ENCODE results near the gene TANC1.

TANC1 gene

GRCh38 chr2:158958365-158958764 lies 10.1 kb upstream of the TANC1 start:
- H3K27ac ChIP-seq = no peak overlapping the region
- no peak for DNase-seq (ENCODE audit: low read depth, low spot score)

DNA sequence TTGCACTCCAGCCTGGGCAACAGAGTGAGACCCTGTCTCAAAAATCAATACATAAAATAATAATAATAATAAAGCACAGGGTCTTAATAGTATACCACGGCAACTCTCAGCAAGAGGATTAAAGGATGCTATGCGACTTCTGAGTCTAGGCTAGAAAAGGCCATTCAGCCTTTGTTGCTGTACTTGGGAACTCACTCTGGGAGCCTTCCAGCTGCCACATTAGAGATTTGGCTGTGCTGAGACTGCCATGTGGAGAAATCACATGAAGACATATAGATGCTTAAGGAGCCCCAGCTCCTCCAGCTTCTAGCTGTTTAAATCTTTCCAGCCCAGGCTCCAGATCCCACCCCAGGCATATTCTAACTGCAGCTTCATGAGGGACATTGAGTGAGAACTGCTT lies 8.2 kb upstream of the TANC1 start:
- DNase-seq (ENCODE audit: low read depth, low spot score) = no peak
- no peak overlapping the region for H3K27ac ChIP-seq

GRCh38 chr2:158962074-158962473 lies 6.4 kb upstream of the TANC1 start:
- DNase-seq (ENCODE audit: low read depth, low spot score) = no peak
- no peak overlapping the region for H3K27ac ChIP-seq

DNA sequence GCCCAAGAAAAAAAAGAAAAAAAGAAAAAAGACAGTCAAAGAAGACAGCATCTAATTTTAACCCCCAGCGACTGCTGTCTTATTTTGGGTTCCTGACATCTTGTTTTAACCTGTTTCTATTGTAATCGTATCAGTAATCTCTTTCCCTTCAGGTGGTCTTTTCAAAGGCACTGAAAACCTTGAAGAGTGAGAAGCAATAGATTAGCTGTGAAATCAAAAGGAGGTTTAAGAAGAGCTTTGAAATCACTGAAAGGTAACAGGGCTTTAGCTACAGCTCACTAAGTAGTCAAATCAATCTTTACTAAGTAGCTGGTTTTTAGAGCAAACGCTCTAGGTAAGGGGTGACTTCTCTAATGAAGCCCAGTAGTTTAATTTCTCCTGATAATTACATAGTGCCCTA lies 5.4 kb upstream of the TANC1 start:
- H3K27ac ChIP-seq = no peak overlapping the region
- no peak for DNase-seq (ENCODE audit: low read depth, low spot score)

DNA sequence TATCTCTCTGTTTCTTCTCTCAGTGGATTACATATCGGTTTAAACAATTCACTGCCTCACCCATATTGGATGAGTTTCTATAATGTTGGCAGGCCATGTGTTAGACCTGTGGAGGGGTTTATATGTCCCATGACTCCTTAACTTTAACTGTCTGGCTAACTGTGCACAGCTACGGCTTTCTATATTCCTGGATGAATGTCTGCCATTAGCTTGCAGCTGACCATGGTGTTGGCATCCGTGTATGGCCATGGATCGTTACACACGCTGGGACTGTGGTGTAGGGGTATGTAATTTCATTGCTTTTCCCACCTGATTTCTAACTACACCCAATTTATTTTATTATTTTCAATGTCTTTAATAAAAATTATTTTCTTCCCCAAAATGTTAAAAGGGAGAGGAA lies 3.3 kb upstream of the TANC1 start:
- H3K27ac ChIP-seq = no peak overlapping the region
- no peak for DNase-seq (ENCODE audit: low read depth, low spot score)

DNA sequence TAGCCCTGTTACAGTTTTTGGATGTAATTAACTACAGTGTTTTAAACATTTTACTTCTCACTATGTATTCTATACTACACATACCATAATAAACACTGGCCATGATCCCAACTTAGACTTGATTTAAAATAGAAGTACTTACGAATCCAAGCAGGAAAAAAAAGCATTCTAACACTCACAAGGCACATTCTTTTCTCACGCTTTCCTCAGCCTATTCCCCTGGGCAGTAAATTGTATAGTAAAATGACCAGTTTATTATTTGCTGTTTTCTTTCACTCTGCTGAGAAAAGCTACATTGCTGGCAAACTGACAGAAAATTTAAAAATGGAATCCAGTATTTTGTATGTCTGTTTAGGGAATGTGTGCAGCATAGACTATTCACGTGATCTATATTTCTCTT lies 2.8 kb upstream of the TANC1 start:
- DNase-seq (ENCODE audit: low read depth, low spot score) = no peak
- H3K27ac ChIP-seq = no peak overlapping the region

- no peak overlapping the region for H3K27ac ChIP-seq
Measured at GRCh38 chr2:158966312-158966711, 2.1 kb upstream of the TANC1 start.

GRCh38 chr2:158967114-158967730 lies 1.2 kb upstream of the TANC1 start:
- peak overlapping the region; percentile 84 for H3K27ac ChIP-seq
- no peak for DNase-seq (ENCODE audit: low read depth, low spot score)

More at GRCh38 chr2:158966312-158966711, 2.1 kb upstream of the TANC1 start:
- DNase-seq (ENCODE audit: low read depth, low spot score) = no peak

- H3K27ac ChIP-seq = peak overlapping the region; percentile 84
- no peak for DNase-seq (ENCODE audit: low read depth, low spot score)
Measured at GRCh38 chr2:158967731-158968395, 577 bp upstream of the TANC1 start.

DNA sequence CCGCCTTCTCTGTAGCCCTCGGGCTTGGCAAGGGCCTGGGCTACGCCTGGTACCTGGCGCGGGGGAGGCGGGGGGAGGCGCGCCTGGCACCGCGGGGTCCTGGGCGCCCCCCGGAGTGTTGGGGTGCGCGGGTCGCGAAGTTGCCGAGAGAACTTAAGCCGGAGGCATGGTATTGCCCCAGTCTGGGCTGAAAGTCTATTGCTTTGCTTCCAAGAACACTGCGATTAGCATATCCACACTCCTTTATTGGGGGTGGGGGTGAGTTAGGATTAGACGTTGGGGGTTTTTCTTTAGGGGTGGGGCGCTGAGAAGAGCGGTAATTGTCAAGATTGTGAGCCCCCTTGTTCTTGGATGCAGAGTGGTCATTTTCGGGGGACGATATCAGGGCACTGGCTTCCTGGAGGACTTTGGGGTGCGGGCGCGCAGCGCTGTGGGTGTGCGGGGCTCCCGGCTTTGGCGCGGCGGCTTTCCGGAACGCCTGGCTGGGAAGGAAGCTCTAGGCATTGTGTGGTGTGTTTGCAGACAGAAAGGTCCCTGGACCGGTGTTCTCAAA lies 798 bp downstream of the TANC1 start:
- no peak for DNase-seq (ENCODE audit: low read depth, low spot score)
- peak overlapping the region; percentile 84 for H3K27ac ChIP-seq

DNA sequence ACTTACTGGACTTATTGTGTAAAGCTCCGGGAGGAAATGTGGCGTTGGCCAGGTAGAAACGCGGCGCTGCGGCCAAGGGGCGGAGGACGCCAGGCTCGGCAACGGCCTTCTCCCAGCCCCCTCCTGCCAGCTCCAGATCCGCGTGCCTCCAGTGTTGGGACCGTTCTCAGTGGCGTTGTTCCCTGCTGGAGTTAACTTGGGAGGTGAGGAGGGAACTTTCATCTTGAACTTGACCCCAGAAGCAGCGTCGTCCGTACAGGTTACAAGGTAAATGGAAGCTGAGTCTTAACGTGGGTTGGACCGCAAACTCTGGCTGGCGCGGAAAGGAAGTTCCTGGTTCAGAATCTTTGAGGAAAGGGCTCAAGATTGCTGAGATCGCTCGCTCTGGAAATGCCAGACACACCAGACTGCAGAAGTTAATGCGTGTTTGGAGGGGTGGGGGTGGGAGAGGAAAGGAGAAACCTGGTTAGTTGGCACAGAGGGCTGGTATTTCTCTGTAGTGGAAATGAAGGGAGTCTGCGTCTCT lies 1.3 kb downstream of the TANC1 start:
- DNase-seq (ENCODE audit: low read depth, low spot score) = no peak
- peak overlapping the region; percentile 84 for H3K27ac ChIP-seq

DNA sequence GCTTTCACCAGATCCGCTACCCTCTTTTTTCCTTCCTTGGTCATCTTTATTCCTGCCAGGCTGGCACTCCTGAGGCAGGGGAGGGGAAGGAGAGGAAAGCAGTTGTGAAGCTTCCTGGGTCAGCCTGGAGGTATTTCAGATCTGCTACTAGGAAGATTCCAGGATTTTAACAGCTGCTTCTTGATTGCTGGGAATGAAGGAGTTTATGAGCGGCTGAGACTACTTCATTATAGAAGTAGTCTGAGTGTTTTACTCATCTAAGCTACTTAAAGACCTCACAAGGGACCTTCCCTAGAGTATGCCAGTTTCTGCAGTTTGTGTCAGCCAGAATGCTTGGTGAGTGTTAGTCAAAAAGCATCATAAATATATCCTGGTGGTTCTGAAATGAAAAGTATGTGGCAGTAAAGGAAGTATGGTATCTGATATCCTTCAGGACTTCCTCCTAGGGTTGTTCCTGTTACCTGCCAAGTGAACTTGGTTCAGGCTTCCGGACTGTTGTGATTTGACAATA lies 1.9 kb downstream of the TANC1 start:
- DNase-seq (ENCODE audit: low read depth, low spot score) = no peak
- H3K27ac ChIP-seq = peak overlapping the region; percentile 84

- H3K27ac ChIP-seq = peak overlapping the region; percentile 24
- peak; percentile 60 for DNase-seq (ENCODE audit: low read depth, low spot score)
Measured at GRCh38 chr2:158973116-158973956, 4.9 kb downstream of the TANC1 start.

GRCh38 chr2:158975271-158975921 lies 7.0 kb downstream of the TANC1 start:
- no peak for DNase-seq (ENCODE audit: low read depth, low spot score)
- no peak overlapping the region for H3K27ac ChIP-seq

DNA sequence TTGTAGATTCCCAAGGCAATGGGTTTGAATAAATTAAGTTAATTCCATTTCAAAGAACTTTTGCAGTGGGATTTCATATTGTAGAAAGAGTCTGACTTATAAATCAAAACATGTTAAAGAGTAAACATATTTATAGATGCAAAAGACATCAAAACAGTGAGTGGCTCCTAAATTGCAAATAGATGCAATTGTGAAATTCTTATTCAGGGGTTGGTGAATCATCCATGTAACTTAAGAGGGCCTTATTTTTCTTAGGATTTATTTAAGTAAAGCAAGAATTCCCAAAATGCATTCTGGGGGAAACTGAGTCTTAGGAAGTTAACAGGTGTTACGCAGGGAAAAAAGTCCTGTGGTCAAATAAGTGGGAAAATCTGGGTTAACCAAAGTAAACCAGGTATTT lies 11.3 kb downstream of the TANC1 start:
- no peak for DNase-seq (ENCODE audit: low read depth, low spot score)
- H3K27ac ChIP-seq = no peak overlapping the region

- peak overlapping the region; percentile 8 for H3K27ac ChIP-seq
- no peak for DNase-seq (ENCODE audit: low read depth, low spot score)
Measured at GRCh38 chr2:158984604-158985135, 16.2 kb downstream of the TANC1 start.

DNA sequence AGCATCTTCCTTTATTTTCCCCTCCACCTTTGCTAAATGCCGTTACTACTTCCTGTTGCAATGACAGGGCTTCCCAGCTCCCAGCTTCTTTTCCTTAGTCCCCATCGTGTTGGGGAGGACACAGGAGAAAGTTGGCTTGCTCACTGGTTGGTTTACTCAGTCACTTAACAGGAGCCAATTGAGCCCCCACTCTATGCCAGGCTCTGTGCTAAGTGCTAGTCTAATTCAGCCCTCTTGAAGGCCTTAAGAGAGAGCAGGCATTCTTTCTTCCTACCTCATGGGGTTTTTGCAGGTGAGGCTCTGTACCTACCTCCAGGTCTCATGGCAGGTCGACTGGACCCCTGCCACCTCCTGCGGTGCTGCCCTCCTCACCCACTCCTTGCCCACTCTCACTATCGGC lies 20.1 kb downstream of the TANC1 start:
- no peak for DNase-seq (ENCODE audit: low read depth, low spot score)
- peak overlapping the region; percentile 92 for H3K27ac ChIP-seq

GRCh38 chr2:158989165-158989564 lies 20.7 kb downstream of the TANC1 start:
- H3K27ac ChIP-seq = peak overlapping the region; percentile 92
- DNase-seq (ENCODE audit: low read depth, low spot score) = no peak

DNA sequence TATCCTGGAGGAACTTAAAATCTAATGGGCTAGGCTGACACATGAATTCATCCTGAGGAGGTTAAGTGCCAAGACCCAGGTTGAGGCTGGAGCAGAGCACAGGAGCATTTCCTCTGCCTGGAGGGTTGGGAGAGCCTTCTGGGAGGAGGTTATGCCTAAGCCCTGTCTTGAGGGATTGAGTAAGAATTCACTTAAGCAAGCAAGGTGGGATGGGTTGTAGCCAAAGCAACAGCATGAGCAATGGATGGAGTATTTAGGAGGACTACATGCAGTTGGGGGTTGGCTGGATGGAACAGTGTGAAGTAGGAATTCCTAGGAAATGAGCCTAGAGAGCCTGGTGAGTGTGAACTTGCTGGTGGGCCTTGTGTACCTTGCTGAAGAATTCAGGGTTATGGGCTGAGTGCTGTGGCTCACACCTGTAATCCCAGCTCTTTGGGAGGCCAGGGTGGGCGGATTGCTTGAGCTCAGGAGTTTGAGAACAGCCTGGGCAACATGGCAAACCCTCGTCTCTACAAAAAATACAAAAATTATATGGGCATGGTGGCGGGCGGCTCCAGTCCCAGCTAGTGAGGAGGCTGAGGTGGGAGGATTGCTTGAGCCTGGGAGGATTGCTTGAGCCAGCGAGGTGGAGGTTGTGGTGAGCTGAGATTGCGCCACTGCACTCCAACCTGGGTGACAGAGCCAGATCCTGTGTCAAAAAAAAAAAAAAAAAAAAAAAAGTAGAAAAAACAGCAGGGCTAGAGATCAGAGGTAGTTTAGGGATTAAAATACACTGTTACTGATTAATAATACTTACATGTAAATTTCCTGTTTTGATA lies 22.2 kb downstream of the TANC1 start:
- peak overlapping the region; percentile 92 for H3K27ac ChIP-seq
- peak; percentile 94 for DNase-seq (ENCODE audit: low read depth, low spot score)
